ENCODE results near the gene NALCN.

- TF ChIP-seq CTCF (IDR thresholded peaks at IDR 0.05) = no peak
- TF ChIP-seq POLR2A (IDR thresholded peaks at IDR 0.05) = no peak
- no peak for TF ChIP-seq POLR2AphosphoS5 (IDR thresholded peaks at IDR 0.05)
- TF ChIP-seq EP300 (IDR thresholded peaks at IDR 0.05; ENCODE audit: low read depth) = no peak
Observed at GRCh38 chr13:101308247-101309013, 107.9 kb downstream of the NALCN start.
